IPS-15b (cell line): ENCODE results near the gene PMS1.
"Not testable (repeated sequence)": the region's sequence is repeated elsewhere in the genome, so short reads cannot be mapped to it uniquely, and the experiment has no call there.

Experiments
- H3K27me3 ChIP-seq: one replicate; pipeline ENCODE4 v1.6.1; 2013; ENCODE audit warnings: low read length; ENCODE audit not compliant: control insufficient read depth, insufficient read depth
- H3K36me3 ChIP-seq: one replicate; pipeline ENCODE4 v1.6.1; 2013; ENCODE audit warnings: low read length; ENCODE audit not compliant: control insufficient read depth, insufficient read depth
- H3K4me1 ChIP-seq: one replicate; pipeline ENCODE4 v1.6.1; 2013; ENCODE audit warnings: mild to moderate bottlenecking, low read length; ENCODE audit not compliant: control insufficient read depth, insufficient read depth
- H3K4me3 ChIP-seq: one replicate; pipeline ENCODE4 v1.5.1; 2013; ENCODE audit warnings: low read depth, low read length
- H3K9ac ChIP-seq: one replicate; pipeline ENCODE4 v1.6.1; 2013; ENCODE audit warnings: low read depth, mild to moderate bottlenecking, low read length
- H3K9me3 ChIP-seq: one replicate; pipeline ENCODE4 v1.6.1; 2013; ENCODE audit warnings: mild to moderate bottlenecking, low read length; ENCODE audit not compliant: control insufficient read depth, insufficient read depth

PMS1 gene

GRCh38 chr2:189821953-189822748 is 37.9 kb downstream of the PMS1 start:
- Histone ChIP-seq H3K9ac (no peak overlapping the region), H3K9me3 (no peaks in the 10 kb centered on the region), H3K36me3 (no peaks in the 10 kb centered on the region), H3K4me1 (no peaks in the 10 kb centered on the region), H3K27me3 (no peaks in the 10 kb centered on the region), H3K4me3 (no peak overlapping the region)

- Histone ChIP-seq H3K9me3 (no peaks in the 10 kb centered on the region), H3K36me3 (no peaks in the 10 kb centered on the region), H3K27me3 (no peaks in the 10 kb centered on the region), H3K9ac (no peak overlapping the region), H3K4me1 (no peaks in the 10 kb centered on the region), H3K4me3 (no peak overlapping the region)
Measured at GRCh38 chr2:189824694-189825396, 40.6 kb downstream of the PMS1 start.

DNA sequence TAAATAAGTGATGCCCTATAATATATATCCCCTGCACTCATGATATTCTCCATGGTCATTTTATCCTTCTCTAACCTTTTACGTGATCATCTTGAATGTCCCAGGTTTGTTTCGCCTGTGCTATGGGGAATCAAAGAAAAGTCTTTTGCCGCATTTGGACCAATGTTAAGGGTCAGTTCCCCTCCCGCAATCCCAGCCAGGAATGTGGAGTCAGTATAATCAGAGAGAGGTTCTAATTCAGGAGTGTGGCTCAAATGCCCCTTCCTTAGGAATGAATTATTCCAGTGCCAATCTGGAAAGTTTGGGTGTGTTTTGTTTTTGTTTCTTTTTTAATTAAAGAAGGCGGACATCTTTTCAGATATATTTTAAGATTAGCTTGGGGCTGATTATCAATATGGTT is 41.8 kb downstream of the PMS1 start:
- no peak overlapping the region for H3K9ac ChIP-seq
- H3K36me3 ChIP-seq, result no peaks in the 10 kb centered on the region
- H3K4me1 ChIP-seq, result no peaks in the 10 kb centered on the region

GRCh38 chr2:189829102-189829833 is 45.0 kb downstream of the PMS1 start:
- Histone ChIP-seq H3K36me3 (no peaks in the 10 kb centered on the region), H3K27me3 (no peaks in the 10 kb centered on the region), H3K9me3 (no peaks in the 10 kb centered on the region), H3K4me3 (no peak overlapping the region), H3K4me1 (no peaks in the 10 kb centered on the region), H3K9ac (no peak overlapping the region)

More for the DNA sequence above, 41.8 kb downstream of the PMS1 start:
- H3K27me3 ChIP-seq, result no peaks in the 10 kb centered on the region
- no peak overlapping the region for H3K4me3 ChIP-seq
- no peaks in the 10 kb centered on the region for H3K9me3 ChIP-seq

DNA sequence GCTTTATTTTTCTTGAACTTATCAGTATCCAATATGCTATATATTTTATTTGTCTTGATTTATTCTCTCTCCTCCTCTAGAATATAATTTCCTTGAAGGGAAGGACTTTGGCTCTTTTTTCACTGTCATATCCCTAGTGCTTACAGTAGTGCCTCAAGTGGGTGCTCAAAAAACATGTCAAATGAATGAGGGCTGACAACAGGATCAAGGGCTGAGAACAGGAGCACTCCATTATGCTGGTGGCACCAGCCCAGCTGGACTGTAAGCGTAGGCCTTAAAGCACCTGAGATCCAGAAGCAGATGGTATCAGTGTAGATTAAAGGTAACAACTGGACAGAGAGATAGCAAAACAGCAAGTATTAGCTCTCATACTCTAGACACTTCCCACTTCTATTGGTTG is 46.3 kb downstream of the PMS1 start:
- Histone ChIP-seq H3K4me3 (no peak overlapping the region), H3K27me3 (no peaks in the 10 kb centered on the region), H3K9me3 (no peaks in the 10 kb centered on the region), H3K9ac (no peak overlapping the region), H3K36me3 (no peaks in the 10 kb centered on the region), H3K4me1 (no peaks in the 10 kb centered on the region)

- no peaks in the 10 kb centered on the region for H3K36me3 ChIP-seq
- no peak overlapping the region for H3K9ac ChIP-seq
- no peaks in the 10 kb centered on the region for H3K4me1 ChIP-seq
- no peaks in the 10 kb centered on the region for H3K27me3 ChIP-seq
- H3K9me3 ChIP-seq, result no peaks in the 10 kb centered on the region
- no peak overlapping the region for H3K4me3 ChIP-seq
Measured at GRCh38 chr2:189834059-189834458, 49.8 kb downstream of the PMS1 start.

DNA sequence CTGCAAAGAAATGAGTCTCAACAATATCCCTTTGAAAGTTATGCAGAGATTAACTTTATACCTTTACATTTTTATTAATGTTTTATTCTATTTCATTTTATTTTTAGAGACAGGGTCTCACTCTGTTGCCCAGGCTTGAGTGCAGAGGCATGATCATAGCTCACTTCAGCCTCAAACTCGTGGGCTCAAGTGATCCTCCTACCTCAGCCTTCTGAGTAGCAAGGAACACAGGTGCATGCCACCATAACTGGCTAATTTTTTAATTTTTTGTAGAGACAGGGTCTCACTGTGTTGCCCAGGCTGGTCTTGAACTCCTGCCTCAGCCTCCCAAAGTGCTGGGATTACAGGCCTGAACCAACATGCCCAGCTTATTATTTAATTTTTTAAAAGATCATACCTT is 50.4 kb downstream of the PMS1 start:
- H3K4me1 ChIP-seq, H3K27me3 ChIP-seq, H3K9ac ChIP-seq, H3K36me3 ChIP-seq, H3K4me3 ChIP-seq, H3K9me3 ChIP-seq: not testable (repeated sequence)

DNA sequence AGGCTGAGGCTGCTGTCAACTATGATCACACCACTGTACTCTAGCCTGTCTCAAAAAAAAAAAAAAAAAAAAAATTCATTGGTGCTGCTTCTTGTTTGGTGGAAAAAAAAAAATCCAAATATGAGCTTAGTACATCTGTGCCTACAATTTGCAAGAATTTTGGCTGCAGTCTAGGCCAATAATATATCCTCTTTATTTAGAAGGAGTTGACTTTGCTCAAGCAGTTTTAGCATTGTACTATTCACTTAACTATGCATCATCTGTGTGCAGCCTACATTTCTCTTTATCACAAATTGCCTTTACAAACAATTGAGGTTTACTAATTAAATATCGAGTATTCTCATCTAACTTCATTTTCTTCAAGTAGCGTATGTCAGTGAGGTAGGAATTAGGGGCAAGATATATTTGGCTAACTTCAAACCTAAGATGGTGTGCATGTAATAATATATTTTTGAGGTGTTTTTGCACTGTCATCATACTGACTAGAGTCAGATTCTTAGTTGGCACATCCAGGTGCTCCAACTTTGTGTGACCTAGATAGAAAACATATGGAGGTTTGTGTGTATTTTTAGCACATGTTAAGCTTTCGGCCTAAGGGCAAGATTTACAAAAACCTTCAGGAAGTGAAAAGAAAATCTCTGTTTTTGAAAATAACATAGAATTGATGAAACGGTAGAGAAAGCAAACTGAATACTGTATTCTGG is 51.8 kb downstream of the PMS1 start:
- Histone ChIP-seq H3K4me3 (no peak overlapping the region), H3K27me3 (no peaks in the 10 kb centered on the region), H3K36me3 (no peaks in the 10 kb centered on the region)

GRCh38 chr2:189836644-189837043 is 52.4 kb downstream of the PMS1 start:
- H3K9ac ChIP-seq, result no peak overlapping the region
- no peaks in the 10 kb centered on the region for H3K9me3 ChIP-seq
- no peaks in the 10 kb centered on the region for H3K27me3 ChIP-seq
- no peaks in the 10 kb centered on the region for H3K4me1 ChIP-seq
- no peaks in the 10 kb centered on the region for H3K36me3 ChIP-seq
- no peak overlapping the region for H3K4me3 ChIP-seq

More for the DNA sequence above, 51.8 kb downstream of the PMS1 start:
- H3K9ac ChIP-seq, result no peak overlapping the region
- no peaks in the 10 kb centered on the region for H3K9me3 ChIP-seq
- no peaks in the 10 kb centered on the region for H3K4me1 ChIP-seq

DNA sequence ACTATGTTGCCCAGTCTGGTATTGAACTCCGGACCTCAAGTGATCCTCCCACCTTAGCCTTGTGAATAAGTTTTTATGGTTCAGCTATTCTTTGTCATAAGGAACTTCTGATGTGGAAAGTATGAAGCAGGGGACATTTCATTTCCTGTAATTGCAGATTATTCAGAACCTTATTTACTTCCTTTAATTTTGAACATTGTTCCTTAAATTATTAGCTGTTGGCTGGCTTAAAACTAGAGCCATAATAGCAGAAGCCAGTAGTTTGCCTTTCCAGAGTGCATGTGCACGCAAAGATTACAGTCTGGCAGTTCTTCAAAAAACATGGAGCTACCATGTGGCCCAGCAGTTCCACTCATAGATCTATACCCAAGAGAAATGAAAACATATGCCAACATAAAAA is 53.1 kb downstream of the PMS1 start:
- Histone ChIP-seq H3K27me3 (no peaks in the 10 kb centered on the region), H3K36me3 (no peaks in the 10 kb centered on the region), H3K9me3 (no peaks in the 10 kb centered on the region), H3K4me3 (no peak overlapping the region), H3K9ac (no peak overlapping the region), H3K4me1 (no peaks in the 10 kb centered on the region)

DNA sequence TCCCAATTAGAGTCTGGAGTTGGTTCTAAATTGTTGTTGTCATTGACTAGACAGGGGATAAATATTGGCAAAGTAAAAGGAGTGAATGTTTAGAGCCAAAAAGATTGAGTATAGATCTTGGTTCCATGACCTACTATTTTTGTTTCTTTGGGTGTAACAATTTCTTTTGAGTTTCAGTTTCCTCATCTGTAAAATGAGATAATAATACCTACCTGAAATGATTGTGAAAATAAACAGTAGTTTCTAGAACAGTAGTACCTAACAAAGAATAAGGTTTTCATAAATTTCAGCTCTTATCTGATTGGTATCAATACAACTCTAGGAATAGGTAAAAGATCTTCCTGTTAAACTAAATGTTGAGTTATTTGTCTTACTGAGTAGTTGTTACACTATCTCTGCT is 56.8 kb downstream of the PMS1 start:
- Histone ChIP-seq H3K9me3 (no peaks in the 10 kb centered on the region), H3K36me3 (no peaks in the 10 kb centered on the region), H3K4me3 (no peak overlapping the region)

More for the DNA sequence above, 56.8 kb downstream of the PMS1 start:
- Histone ChIP-seq H3K9ac (no peak overlapping the region), H3K4me1 (no peaks in the 10 kb centered on the region), H3K27me3 (no peaks in the 10 kb centered on the region)
